Measurements from ENCODE around the gene MRTFB.
A peak's percentile ranks its signal among the peaks of the same experiment; 100 is the strongest.

The MRTFB gene

DNA sequence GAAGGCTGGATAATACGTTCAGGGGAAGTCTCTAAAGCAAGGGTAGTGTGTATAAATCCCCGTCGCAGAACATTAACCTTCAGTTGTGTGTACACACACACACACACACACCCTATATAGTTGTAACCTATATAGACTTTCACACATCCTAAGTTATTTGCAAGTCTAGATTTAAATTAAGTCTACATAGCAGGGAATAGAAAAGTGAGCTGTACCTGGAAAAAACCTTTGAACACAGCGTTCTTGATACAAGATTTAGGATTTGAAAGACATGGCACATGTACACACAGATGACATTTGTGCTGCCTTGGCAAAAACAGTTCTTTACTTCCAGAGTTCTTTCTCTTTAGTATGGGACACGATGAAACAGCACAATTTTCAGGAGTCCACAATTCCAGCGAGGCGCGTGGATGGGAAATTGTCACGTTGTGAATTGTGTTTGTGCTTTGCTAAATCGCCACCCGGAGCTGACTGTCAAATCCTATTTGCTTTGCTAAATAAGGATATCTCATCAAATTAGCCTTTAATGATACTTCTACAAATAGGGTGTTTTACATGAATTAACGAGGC is 233.9 kb downstream of the MRTFB start:
- DNase-seq: peak in 6 of 56 donors; percentile 6 to 28 (median 14)

DNA sequence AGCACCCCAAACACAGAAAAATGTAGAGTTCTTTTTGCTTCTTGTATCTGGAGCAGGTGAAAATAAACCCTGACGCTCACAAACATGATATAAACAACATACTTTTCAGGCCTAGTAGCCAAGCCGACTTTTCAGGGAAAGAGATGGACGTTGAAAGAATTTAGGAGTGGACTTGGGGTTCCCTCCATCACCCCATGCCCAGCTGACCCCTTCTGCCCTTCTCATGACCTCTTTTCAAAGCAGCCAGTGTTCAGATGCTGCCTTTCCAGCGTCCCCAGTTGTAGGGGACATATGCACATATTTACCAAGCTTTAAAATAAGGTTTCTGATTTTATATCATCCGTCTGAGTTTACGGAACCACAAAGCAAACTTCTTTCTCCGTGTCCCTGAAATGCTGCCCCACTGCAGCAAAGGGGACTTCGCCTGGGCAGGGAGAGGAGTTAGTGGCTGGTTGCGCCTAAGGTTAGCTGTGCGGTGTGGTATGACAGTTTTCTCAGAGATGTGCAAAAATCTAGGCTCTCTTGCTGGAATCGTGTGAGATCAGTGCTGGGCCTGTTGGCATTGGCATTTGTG is 235.5 kb downstream of the MRTFB start:
- no peak for DNase-seq

DNA sequence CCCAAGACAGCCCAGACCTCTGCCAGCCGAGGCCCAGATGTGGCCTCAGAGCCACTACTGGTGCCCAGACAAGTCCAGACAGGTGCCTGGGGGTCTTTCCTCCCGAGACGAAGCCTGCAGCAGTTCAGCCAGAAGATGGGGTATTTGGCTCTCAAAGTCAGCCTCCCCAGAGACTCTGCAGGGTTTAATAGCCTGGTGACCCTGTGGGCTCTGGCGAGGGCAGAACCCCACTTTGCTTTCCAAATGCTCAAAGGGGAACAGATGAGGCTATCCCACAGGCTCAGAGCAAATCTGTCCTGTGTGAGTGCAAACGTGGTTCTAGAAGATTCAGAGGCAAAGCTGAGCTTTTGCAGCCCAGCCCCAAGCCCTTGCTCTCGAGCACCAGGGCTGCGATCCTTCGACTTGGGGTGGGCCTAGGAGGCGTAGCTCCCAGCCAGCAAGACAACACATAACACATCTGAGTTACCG is 236.0 kb downstream of the MRTFB start:
- DNase-seq: peak in 1 of 56 donors; percentile 25

DNA sequence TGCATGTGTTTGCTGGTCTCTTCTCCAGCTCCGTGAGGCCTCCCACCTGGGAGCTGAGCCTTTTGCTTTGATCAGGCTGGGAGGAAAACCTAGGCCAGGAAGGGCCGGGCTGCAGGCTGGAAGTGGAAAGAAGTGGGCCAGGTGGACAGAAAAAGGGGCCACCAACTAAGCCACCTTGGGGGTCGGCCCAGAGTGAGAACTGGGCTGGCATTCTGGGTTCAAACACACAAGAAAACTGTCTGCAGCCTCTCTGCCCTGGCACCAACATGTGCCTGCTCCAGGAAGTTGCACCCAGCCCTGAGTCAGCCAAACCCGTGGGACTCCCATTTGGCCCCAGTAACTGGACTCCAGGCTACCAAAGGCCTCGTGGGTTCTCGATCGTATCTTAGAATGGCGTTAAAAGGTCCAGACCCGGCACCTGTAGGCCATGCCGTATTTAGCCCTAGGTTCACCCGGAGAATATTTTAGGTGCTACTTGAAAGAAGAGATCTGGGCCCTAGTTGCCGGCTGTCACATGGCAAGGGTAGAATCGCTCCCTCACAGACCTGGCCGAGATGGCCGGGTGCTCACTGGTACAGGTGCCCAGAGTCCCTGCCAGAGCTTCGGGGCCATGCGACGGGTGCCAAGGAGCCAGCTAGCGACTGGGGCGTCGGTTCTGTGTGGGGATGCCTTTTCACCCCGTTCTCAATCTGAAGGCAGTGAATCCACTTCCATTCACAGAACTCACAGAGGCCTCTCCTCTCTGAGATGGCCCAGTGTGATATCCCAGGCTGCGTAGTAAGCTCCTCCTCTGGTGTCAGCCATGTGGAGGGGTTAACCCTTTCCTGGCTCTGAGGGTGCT is 236.6 kb downstream of the MRTFB start:
- DNase-seq: peak in 14 of 56 donors; percentile 8 to 65 (median 25)

DNA sequence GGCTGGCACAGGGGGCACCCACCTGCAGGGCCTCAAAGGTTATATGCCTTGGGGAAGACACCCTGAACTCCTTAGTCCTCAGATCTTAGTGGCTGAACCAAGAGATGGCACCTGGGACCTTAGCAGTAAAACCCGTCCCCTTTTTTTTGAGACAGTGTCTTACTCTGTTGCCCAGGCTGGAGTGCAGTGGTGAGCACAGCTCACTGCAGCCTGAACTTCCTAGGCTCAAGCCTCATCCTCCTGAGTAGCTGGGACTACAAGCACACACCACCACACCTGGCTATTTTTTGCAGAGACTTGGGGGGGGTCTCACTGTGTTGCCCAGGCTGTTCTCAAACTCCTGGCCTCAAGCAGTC is 237.2 kb downstream of the MRTFB start:
- no peak for DNase-seq

DNA sequence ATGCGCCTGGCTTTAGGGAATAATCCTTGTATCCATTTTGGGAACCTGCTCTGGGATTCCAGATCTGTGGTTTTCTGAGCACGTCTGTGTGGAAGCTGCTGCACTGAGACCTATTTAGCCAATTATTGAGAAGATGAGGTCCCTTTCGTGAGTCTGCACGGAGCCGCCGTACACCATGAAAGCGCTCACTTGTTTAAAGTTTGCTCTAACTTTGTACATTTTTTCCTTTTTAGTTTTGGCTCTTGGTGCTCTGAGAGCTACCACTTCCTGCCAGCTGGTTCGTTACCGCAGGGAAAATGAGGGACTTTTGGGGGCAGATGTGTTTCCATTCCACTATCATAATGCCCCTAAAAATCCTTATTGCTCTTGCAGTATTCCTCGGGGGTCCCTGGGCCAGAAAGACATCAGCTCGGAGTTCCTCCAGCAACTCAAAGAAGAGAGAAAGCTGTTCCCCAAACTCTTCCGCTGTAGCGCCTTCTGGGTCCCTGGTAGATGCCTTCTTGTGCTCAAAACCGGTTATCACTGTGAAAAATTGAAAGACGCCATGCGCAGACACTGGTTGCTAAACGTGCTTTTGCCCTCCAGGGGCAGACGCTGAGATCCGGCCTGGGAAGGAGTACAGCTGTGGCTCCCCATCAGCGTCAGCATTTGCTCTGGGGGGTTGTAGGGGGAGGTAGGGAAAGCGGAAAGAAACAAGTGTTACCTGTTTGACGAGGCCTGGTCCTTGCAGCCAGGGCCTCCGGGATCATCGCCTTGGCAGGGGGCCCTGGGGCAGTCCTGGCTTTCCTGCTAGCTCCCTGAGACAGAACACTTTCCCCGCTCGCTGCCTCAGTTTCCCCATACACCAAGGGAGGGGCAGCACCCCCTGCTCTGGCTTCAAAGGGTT is 238.1 kb downstream of the MRTFB start:
- DNase-seq: no peak

DNA sequence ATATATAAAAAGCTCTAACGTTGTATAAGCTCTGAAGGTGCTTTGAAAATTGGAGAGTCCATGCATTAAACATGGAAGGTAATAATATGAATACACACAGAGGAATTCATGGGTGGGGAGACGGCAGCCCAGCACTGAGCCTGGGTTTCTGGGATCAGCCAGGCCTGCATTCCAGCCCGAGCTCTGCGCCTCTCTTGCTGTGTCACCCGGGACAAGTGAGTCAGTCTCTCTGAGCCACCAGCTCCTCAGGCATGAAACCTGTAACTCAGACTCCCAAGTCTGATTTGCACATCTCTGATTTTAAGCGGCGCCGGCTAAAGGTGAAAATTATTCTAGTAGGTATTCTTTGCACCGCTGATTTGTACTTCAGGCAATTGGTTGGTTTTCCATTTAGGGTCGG is 238.8 kb downstream of the MRTFB start:
- DNase-seq: peak in 5 of 56 donors; percentile 10 to 27 (median 16)

DNA sequence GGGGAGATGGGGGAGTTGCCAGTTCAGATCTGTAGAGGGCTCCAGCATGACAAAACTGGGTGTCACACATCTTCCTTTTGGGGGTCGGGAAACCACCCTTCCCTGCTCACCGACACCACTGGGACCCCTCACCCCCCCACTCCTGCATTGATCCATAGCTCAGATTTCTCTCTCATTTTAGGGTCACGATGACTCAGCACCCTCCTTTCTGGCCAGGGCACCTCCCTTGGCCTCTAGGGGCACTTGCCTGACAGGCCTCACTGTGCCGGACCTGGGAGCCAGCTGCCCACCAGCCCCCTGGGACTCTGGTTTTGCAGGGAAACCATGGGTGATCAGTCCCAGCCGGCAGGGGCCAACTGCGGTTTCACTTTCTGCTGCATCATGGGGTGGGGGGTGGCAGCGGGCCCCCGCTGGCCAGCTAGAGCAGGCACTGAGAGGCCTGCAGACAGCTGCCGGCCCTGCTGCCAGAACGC is 239.4 kb downstream of the MRTFB start:
- DNase-seq: peak in 6 of 56 donors; percentile 10 to 50 (median 24)

DNA sequence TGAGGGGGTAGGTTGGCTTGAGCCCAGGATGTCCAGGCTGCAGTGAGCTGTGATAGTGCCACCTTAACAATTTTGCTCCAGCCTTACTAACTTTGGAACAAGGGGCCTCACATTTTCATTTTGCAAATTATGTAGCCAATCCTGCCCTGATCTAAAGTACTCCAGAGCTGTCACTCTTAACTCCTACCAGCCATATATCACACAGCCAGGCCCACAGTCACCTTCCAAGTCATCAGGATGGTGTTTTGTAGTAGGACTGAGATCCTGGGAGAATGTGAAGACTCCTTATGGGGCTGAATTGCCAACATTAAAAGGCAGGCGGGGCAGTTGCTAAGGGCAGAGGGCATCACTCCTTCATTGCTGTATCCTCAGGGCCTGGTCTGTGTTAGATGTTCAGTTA is 243.0 kb downstream of the MRTFB start:
- no peak for DNase-seq

DNA sequence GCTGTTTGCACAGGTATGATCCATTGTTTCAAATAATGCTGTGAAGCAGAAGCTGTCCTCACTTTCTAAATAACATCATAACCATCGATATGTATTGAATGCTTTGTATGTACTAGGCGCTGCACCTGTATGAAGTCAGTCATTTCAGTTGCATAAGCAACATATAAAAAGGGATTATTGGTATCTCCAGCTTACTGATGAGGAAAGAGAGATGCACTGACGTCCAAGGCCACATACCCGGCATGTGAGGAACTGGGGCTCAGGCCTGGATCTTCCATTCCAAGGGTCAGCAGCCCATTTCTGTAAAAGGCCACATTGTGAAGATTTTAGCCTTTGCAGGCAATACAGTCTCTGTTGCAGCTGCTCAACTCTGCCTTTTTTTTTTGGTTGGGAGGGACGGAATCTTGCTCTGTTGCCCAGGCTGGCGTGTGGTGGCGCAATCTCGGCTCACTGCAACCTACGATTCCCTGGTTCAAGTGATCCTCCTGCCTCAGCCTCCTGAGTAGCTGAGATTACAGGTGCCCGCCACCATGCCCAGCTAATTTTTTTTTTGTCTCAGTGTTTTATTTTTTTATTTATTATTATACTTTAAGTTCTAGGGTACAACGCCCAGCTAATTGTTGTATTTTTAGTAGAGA is 244.7 kb downstream of the MRTFB start:
- DNase-seq: no peak

Measured in nucleus accumbens (tissue), 56 donors.